ENCODE data around the gene TRUB2. TPM values are rescaled to one million over a fixed set of nuclear protein-coding genes. Genes with fewer than 3 reads are reported as not detected.

The TRUB2 gene
- total and polyA plus RNA-seq, 2 of the 13 experiments (the other 11 are each of a cell fraction or from before 2014, with no cell fraction given): 22.3 to 41.2 TPM

GRCh38 chr9:128340691-128341434, 18.6 kb upstream of the TRUB2 start (continued):
- TF ChIP-seq PAWR (CRISPR knock-in tag; IDR thresholded peaks at IDR 0.05; ENCODE audit: borderline replicate concordance): no peak
- no peak; the same call in 1 of the 2 replicates for TF ChIP-seq ZBTB34 (CRISPR knock-in tag; IDR thresholded peaks at IDR 0.05)
- TF ChIP-seq TCF7L2 (IDR thresholded peaks at IDR 0.05; ENCODE audit: low read depth, low read length): no peak
- 0 out of 2 replicates have a peak, but pooled peaks have one; percentile 35 for TF ChIP-seq NFKBIZ (CRISPR knock-in tag; IDR thresholded peaks at IDR 0.05)
- no peak for TF ChIP-seq SMAD3 (CRISPR knock-in tag; IDR thresholded peaks at IDR 0.05)
- TF ChIP-seq KDM5A (IDR thresholded peaks at IDR 0.05; ENCODE audit: borderline replicate concordance, low read length): no peak; the same call in 1 of the 2 replicates
- TF ChIP-seq SRF (IDR thresholded peaks at IDR 0.05; ENCODE audit: low read depth, low read length): no peak
- TF ChIP-seq FOXM1 (CRISPR knock-in tag; IDR thresholded peaks at IDR 0.05): no peak
- TF ChIP-seq TRIM24 (CRISPR knock-in tag; IDR thresholded peaks at IDR 0.05): no peak
- no peak for TF ChIP-seq HNRNPH1 (optimal IDR thresholded peaks at IDR 0.05; ENCODE audit: low read depth, low read length)
- peak; percentile 17; the same call in 1 of the 2 replicates for TF ChIP-seq PITX1 (CRISPR knock-in tag; IDR thresholded peaks at IDR 0.05)
- no peak for TF ChIP-seq ZNF746 (CRISPR knock-in tag; IDR thresholded peaks at IDR 0.05)
- TF ChIP-seq, protein P1, sequence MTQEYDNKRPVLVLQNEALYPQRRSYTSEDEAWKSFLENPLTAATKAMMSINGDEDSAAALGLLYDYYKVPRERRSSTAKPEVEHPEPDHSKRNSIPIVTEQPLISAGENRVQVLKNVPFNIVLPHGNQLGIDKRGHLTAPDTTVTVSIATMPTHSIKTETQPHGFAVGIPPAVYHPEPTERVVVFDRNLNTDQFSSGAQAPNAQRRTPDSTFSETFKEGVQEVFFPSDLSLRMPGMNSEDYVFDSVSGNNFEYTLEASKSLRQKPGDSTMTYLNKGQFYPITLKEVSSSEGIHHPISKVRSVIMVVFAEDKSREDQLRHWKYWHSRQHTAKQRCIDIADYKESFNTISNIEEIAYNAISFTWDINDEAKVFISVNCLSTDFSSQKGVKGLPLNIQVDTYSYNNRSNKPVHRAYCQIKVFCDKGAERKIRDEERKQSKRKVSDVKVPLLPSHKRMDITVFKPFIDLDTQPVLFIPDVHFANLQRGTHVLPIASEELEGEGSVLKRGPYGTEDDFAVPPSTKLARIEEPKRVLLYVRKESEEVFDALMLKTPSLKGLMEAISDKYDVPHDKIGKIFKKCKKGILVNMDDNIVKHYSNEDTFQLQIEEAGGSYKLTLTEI (CRISPR knock-in tag; conservative IDR thresholded peaks at IDR 0.05): no peak
- no peak for TF ChIP-seq STAG1 (CRISPR knock-in tag; IDR thresholded peaks at IDR 0.05)
- no peak for TF ChIP-seq ZBTB40 (IDR thresholded peaks at IDR 0.05)
- TF ChIP-seq ZBTB40 (CRISPR knock-in tag; IDR thresholded peaks at IDR 0.05): no peak
- TF ChIP-seq, protein P2, sequence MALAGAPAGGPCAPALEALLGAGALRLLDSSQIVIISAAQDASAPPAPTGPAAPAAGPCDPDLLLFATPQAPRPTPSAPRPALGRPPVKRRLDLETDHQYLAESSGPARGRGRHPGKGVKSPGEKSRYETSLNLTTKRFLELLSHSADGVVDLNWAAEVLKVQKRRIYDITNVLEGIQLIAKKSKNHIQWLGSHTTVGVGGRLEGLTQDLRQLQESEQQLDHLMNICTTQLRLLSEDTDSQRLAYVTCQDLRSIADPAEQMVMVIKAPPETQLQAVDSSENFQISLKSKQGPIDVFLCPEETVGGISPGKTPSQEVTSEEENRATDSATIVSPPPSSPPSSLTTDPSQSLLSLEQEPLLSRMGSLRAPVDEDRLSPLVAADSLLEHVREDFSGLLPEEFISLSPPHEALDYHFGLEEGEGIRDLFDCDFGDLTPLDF (CRISPR knock-in tag; IDR thresholded peaks at IDR 0.05): no peak
